Measurements from ENCODE around the gene TTYH2.

Gene TTYH2

DNA sequence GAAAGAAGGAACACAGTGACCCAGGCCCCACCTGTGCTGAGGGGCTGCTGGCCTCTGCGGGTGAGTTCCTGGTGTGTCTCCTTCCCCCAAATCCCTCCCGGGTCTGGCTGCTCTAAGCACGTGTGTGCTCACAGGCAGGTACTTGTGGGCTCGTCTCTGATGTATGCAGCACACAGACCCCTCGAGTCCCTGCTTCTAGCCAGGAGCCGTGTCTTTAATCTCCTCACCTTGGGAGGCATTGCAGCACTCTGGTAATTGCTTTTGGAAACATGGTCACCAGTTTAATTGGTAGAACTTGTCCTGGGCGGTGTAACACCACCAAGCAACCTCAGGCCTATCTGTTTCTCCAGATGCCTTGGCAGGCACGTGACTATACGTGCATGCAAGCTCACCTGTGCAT lies 18.7 kb upstream of the TTYH2 start:
- no peak overlapping the region for H3K27ac ChIP-seq (ENCODE audit: low read depth, low read length, poor library complexity, severe bottlenecking)
- H3K36me3 ChIP-seq (ENCODE audit: insufficient read depth, low read length) = no peaks in the 10 kb centered on the region
- no peak overlapping the region for H3K4me3 ChIP-seq (ENCODE audit: low read depth, low read length, poor library complexity, severe bottlenecking)
- no peaks in the 10 kb centered on the region for H3K4me1 ChIP-seq (ENCODE audit: insufficient read depth, low read length, severe bottlenecking)
- H3K4me2 ChIP-seq (ENCODE audit: low read length) = no peak overlapping the region
- H3K27me3 ChIP-seq (ENCODE audit: insufficient read depth, low read length) = no peaks in the 10 kb centered on the region; the same call in 1 of the 2 replicates
- H3K9ac ChIP-seq (ENCODE audit: low read length) = no peak overlapping the region
- H4K20me1 ChIP-seq (ENCODE audit: insufficient read depth, low read length) = no peaks in the 10 kb centered on the region
- H2AFZ ChIP-seq (ENCODE audit: low read length) = no peak overlapping the region
- TF ChIP-seq, protein P1, sequence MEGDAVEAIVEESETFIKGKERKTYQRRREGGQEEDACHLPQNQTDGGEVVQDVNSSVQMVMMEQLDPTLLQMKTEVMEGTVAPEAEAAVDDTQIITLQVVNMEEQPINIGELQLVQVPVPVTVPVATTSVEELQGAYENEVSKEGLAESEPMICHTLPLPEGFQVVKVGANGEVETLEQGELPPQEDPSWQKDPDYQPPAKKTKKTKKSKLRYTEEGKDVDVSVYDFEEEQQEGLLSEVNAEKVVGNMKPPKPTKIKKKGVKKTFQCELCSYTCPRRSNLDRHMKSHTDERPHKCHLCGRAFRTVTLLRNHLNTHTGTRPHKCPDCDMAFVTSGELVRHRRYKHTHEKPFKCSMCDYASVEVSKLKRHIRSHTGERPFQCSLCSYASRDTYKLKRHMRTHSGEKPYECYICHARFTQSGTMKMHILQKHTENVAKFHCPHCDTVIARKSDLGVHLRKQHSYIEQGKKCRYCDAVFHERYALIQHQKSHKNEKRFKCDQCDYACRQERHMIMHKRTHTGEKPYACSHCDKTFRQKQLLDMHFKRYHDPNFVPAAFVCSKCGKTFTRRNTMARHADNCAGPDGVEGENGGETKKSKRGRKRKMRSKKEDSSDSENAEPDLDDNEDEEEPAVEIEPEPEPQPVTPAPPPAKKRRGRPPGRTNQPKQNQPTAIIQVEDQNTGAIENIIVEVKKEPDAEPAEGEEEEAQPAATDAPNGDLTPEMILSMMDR (IDR thresholded peaks at IDR 0.05; ENCODE audit: low read length) = no peak
- TF ChIP-seq EZH2 (IDR thresholded peaks at IDR 0.05; ENCODE audit: borderline replicate concordance, low read length) = no peak
- H3K79me2 ChIP-seq (ENCODE audit: insufficient read depth, low read length) = no peaks in the 10 kb centered on the region
- H3K9me3 ChIP-seq (ENCODE audit: low read length) = no peaks in the 10 kb centered on the region
- no peaks in the 10 kb centered on the region for H3F3A ChIP-seq (ENCODE audit: insufficient read depth, low read length)
- no peaks in the 10 kb centered on the region for H3K9me2 ChIP-seq (ENCODE audit: low read depth, low read length)

DNA sequence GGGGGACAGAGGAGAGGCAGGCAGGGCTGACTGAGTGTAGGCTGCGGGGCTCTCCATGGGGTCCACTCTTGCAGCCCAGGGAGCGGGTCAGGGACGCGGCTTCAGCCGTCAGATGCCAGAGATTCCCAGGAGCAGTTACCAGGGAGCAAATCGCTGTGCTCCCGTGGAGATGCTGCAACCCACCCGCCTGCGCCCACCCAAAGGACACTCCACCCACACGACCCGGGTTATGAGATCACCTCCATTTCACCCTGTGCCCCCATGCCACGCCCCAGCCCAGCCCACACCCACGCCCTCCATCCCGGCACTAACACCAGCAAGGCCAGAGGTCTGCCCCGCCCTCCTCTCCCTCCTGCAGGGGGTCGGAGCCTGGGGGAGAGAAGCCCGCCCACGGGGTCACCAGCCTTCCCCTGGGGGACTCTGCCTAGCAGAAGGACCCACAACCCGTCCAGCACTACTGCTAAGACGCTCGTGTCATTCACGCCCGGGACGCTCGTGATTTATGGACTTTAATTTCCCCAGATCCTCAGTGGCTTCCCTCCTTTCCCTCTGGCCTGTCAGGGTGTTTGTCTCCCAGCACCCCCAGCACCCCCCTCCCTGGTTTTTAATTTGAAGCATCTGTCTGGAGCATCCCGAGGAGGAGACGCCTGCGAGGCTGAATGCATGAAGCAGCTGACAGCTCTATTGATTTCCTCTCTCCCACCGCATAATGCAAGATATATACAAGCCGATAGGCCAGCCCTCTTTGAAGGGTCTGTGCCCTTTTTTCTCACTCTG lies 16.6 kb upstream of the TTYH2 start:
- Histone ChIP-seq H3K9ac (ENCODE audit: low read length) (no peak overlapping the region), H3K27ac (ENCODE audit: low read depth, low read length, poor library complexity, severe bottlenecking) (no peak overlapping the region), H3K4me2 (ENCODE audit: low read length) (no peak overlapping the region), H3K4me1 (ENCODE audit: insufficient read depth, low read length, severe bottlenecking) (no peaks in the 10 kb centered on the region), H3K9me3 (ENCODE audit: low read length) (no peaks in the 10 kb centered on the region), H2AFZ (ENCODE audit: low read length) (no peak overlapping the region), H3K36me3 (ENCODE audit: insufficient read depth, low read length) (no peaks in the 10 kb centered on the region), H3K9me2 (ENCODE audit: low read depth, low read length) (no peaks in the 10 kb centered on the region), H4K20me1 (ENCODE audit: insufficient read depth, low read length) (no peaks in the 10 kb centered on the region), H3K4me3 (ENCODE audit: low read depth, low read length, poor library complexity, severe bottlenecking) (no peak overlapping the region), H3K79me2 (ENCODE audit: insufficient read depth, low read length) (no peaks in the 10 kb centered on the region), H3F3A (ENCODE audit: insufficient read depth, low read length) (no peaks in the 10 kb centered on the region), H3K27me3 (ENCODE audit: insufficient read depth, low read length) (no peaks in the 10 kb centered on the region; the same call in 1 of the 2 replicates)
- TF ChIP-seq, protein P1 (IDR thresholded peaks at IDR 0.05; ENCODE audit: low read length) = no peak
- TF ChIP-seq EZH2 (IDR thresholded peaks at IDR 0.05; ENCODE audit: borderline replicate concordance, low read length) = no peak

DNA sequence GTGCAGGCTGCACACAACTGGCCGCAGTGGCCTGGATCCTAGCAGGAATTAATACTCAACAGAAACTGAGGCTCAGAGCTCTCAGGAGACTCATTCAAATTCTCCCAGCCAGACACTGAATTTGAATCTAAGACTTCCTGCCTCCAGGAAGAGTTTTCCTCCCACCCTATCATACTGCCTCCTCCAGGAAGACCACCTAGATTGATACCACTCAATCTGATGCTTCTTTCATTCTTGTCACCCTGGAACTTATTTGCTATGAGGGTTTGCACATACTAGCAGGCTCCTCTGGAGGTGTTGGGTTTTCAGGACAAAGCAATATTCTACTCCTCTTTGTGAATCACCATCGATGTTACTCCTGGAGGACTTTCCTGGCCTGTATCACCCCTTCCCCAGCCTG lies 15.6 kb upstream of the TTYH2 start:
- Histone ChIP-seq H3K9me2 (ENCODE audit: low read depth, low read length) (no peaks in the 10 kb centered on the region), H3K27me3 (ENCODE audit: insufficient read depth, low read length) (no peaks in the 10 kb centered on the region; the same call in 1 of the 2 replicates), H3K79me2 (ENCODE audit: insufficient read depth, low read length) (no peaks in the 10 kb centered on the region), H3K9me3 (ENCODE audit: low read length) (no peaks in the 10 kb centered on the region), H3K4me3 (ENCODE audit: low read depth, low read length, poor library complexity, severe bottlenecking) (no peak overlapping the region), H3K4me2 (ENCODE audit: low read length) (no peak overlapping the region), H2AFZ (ENCODE audit: low read length) (no peak overlapping the region), H4K20me1 (ENCODE audit: insufficient read depth, low read length) (no peaks in the 10 kb centered on the region), H3K4me1 (ENCODE audit: insufficient read depth, low read length, severe bottlenecking) (no peaks in the 10 kb centered on the region), H3F3A (ENCODE audit: insufficient read depth, low read length) (no peaks in the 10 kb centered on the region), H3K27ac (ENCODE audit: low read depth, low read length, poor library complexity, severe bottlenecking) (no peak overlapping the region), H3K36me3 (ENCODE audit: insufficient read depth, low read length) (no peaks in the 10 kb centered on the region), H3K9ac (ENCODE audit: low read length) (no peak overlapping the region)
- TF ChIP-seq EZH2 (IDR thresholded peaks at IDR 0.05; ENCODE audit: borderline replicate concordance, low read length) = no peak
- TF ChIP-seq, protein P1 (IDR thresholded peaks at IDR 0.05; ENCODE audit: low read length) = no peak

Data from OCI-LY1 (cell line).